ENCODE measurements around the gene CWC15.
"Not testable (repeated sequence)": the region's sequence is repeated elsewhere in the genome, so short reads cannot be mapped to it uniquely, and the experiment has no call there.

The CWC15 gene

GRCh38 chr11:94920311-94920710, 53.0 kb downstream of the CWC15 start:
- no peak for DNase-seq

GRCh38 chr11:94913718-94914394, 59.5 kb downstream of the CWC15 start:
- DNase-seq: not testable (repeated sequence)

- DNase-seq: no peak
These were observed 60.5 kb downstream of the CWC15 start for GRCh38 chr11:94912806-94913205.
